K562 (cell line): ENCODE measurements around the gene BAZ2A. TPM values are rescaled to one million over a fixed set of nuclear protein-coding genes. Genes with fewer than 3 reads are reported as not detected.

Experiments used
- CXXC5 ChIP-seq: fragments of 250-450 bp; sonication (Bioruptor Pico); IDR thresholded peaks from 2 replicates; pipeline ENCODE4 v1.8.0; 2022; ENCODE audit warnings: inconsistent platforms, mild to moderate bottlenecking, moderate library complexity
- GTF2F1 ChIP-seq: IDR thresholded peaks from 2 replicates; pipeline ENCODE4 v1.6.1; 2011; ENCODE audit warnings: low read depth, low read length, improper control_type of control experiment
- HMG20B ChIP-seq: fragments of 250-450 bp; sonication (Bioruptor Pico); IDR thresholded peaks from 2 replicates; pipeline ENCODE4 v1.5.0; 2021; ENCODE audit warnings: mild to moderate bottlenecking
- ZNF165 ChIP-seq: fragments of 250-450 bp; sonication (Bioruptor Pico); IDR thresholded peaks from 2 replicates; pipeline ENCODE4 v1.4.0; 2020; ENCODE audit warnings: borderline replicate concordance
- polyA plus RNA-seq, 8 experiments: library from polyadenylated mRNA; depleted of rRNA in 4 of 8; stranded (reverse) in 5 of 8; unstranded in 3 of 8; fragments of >200 nt; fragmentation: Nextera tagmentation in 2 of 8; fragmentation: Illumina TruSeq in 1 of 8; extraction: Ambion mirVana in 2 of 8; extraction: Trizol in 1 of 8; gene quantifications; 2 replicates each; pipeline versions ENCODE4 v1.2.1 to v1.2.3, GENCODE V29; 2011 to 2014; ENCODE audit warnings: inconsistent platforms in 1 of 8, missing spikeins in 1 of 8
- total RNA-seq, 7 experiments: library from RNA; depleted of rRNA in 6 of 7; stranded (reverse); fragments of >200 nt in 6 of 7; fragmentation: Illumina TruSeq in 2 of 7; extraction: Trizol in 2 of 7; gene quantifications; 2 replicates each; pipeline versions ENCODE4 v1.2.1 to v1.2.3, GENCODE V29; 2011 to 2021; ENCODE audit warnings: low replicate concordance in 1 of 7
- TF ChIP-seq, protein P1 (sequence below): fragments of 250-450 bp; sonication (Bioruptor Pico); IDR thresholded peaks from 2 replicates; pipeline ENCODE4 v1.4.0; 2020
- TF ChIP-seq, protein P2 (sequence below): fragments of 450-650 bp; conservative IDR thresholded peaks from 2 replicates; pipeline ENCODE4 v1.6.1; 2016; ENCODE audit warnings: missing genetic modification characterization, low read depth, mild to moderate bottlenecking, missing compliant biosample characterization, moderate library complexity
- TF ChIP-seq, protein P3 (sequence below): fragments of 450-650 bp; formaldehyde crosslinking; IDR thresholded peaks from 2 replicates; pipeline ENCODE4 v1.4.0; 2022; ENCODE audit warnings: missing genetic modification characterization
- TF ChIP-seq, protein P4 (sequence below): fragments of 450-650 bp; IDR thresholded peaks from 2 replicates; pipeline ENCODE4 v1.6.1; 2016

BAZ2A gene
- total and polyA plus RNA-seq, 9 of the 15 experiments (the other 6 are each of a cell fraction or from before 2014, with no cell fraction given): 4.5 to 86.4 (median 26.2) TPM

DNA sequence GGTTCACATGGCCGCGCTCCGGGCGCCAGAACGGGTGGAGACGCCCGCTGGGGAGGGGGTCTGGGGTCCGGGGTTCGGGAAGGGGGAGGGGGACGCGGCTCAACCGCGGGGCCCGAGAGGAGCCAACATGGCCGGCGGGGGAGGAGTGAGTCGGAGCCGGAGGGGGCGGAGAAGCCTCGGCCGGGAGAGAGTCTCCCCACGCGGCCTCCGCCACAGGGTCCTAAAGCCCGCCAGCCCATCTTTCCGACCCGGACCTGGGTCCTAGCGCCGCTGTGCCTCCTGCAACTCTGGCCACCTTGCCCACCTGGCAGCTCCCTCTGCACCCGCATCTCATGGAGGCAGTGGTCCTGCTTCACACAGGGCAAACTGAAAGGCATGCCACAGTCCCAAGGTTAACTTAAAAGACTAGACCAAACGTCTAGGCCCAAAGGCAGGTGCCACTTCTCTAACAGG lies at the start of gene BAZ2A (continued):
- TF ChIP-seq, protein P1, sequence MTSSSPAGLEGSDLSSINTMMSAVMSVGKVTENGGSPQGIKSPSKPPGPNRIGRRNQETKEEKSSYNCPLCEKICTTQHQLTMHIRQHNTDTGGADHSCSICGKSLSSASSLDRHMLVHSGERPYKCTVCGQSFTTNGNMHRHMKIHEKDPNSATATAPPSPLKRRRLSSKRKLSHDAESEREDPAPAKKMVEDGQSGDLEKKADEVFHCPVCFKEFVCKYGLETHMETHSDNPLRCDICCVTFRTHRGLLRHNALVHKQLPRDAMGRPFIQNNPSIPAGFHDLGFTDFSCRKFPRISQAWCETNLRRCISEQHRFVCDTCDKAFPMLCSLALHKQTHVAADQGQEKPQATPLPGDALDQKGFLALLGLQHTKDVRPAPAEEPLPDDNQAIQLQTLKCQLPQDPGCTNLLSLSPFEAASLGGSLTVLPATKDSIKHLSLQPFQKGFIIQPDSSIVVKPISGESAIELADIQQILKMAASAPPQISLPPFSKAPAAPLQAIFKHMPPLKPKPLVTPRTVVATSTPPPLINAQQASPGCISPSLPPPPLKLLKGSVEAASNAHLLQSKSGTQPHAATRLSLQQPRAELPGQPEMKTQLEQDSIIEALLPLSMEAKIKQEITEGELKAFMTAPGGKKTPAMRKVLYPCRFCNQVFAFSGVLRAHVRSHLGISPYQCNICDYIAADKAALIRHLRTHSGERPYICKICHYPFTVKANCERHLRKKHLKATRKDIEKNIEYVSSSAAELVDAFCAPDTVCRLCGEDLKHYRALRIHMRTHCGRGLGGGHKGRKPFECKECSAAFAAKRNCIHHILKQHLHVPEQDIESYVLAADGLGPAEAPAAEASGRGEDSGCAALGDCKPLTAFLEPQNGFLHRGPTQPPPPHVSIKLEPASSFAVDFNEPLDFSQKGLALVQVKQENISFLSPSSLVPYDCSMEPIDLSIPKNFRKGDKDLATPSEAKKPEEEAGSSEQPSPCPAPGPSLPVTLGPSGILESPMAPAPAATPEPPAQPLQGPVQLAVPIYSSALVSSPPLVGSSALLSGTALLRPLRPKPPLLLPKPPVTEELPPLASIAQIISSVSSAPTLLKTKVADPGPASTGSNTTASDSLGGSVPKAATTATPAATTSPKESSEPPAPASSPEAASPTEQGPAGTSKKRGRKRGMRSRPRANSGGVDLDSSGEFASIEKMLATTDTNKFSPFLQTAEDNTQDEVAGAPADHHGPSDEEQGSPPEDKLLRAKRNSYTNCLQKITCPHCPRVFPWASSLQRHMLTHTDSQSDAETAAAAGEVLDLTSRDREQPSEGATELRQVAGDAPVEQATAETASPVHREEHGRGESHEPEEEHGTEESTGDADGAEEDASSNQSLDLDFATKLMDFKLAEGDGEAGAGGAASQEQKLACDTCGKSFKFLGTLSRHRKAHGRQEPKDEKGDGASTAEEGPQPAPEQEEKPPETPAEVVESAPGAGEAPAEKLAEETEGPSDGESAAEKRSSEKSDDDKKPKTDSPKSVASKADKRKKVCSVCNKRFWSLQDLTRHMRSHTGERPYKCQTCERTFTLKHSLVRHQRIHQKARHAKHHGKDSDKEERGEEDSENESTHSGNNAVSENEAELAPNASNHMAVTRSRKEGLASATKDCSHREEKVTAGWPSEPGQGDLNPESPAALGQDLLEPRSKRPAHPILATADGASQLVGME (CRISPR knock-in tag): peak; percentile 50; the same call in 1 of the 2 replicates
- TF ChIP-seq ZNF165 (CRISPR knock-in tag): no peak
- TF ChIP-seq, protein P2, sequence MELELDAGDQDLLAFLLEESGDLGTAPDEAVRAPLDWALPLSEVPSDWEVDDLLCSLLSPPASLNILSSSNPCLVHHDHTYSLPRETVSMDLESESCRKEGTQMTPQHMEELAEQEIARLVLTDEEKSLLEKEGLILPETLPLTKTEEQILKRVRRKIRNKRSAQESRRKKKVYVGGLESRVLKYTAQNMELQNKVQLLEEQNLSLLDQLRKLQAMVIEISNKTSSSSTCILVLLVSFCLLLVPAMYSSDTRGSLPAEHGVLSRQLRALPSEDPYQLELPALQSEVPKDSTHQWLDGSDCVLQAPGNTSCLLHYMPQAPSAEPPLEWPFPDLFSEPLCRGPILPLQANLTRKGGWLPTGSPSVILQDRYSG (tag): no peak
- TF ChIP-seq, protein P3, sequence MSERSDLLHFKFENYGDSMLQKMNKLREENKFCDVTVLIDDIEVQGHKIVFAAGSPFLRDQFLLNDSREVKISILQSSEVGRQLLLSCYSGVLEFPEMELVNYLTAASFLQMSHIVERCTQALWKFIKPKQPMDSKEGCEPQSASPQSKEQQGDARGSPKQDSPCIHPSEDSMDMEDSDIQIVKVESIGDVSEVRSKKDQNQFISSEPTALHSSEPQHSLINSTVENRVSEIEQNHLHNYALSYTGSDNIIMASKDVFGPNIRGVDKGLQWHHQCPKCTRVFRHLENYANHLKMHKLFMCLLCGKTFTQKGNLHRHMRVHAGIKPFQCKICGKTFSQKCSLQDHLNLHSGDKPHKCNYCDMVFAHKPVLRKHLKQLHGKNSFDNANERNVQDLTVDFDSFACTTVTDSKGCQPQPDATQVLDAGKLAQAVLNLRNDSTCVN (CRISPR knock-in tag): 0 out of 2 replicates have a peak, but pooled peaks have one; percentile 10
- TF ChIP-seq, protein P4, sequence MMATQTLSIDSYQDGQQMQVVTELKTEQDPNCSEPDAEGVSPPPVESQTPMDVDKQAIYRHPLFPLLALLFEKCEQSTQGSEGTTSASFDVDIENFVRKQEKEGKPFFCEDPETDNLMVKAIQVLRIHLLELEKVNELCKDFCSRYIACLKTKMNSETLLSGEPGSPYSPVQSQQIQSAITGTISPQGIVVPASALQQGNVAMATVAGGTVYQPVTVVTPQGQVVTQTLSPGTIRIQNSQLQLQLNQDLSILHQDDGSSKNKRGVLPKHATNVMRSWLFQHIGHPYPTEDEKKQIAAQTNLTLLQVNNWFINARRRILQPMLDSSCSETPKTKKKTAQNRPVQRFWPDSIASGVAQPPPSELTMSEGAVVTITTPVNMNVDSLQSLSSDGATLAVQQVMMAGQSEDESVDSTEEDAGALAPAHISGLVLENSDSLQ: no peak
- peak; percentile 86 for TF ChIP-seq CXXC5 (CRISPR knock-in tag)
- no peak for TF ChIP-seq GTF2F1
- no peak for TF ChIP-seq HMG20B
